ENCODE results near the gene FAM219A.

- TF ChIP-seq BHLHE40 (IDR thresholded peaks at IDR 0.05; ENCODE audit: borderline replicate concordance): no peak
- TF ChIP-seq FOXA1 (IDR thresholded peaks at IDR 0.05): no peak
- no peak for TF ChIP-seq FOXM1 (IDR thresholded peaks at IDR 0.05; ENCODE audit: borderline replicate concordance)
- TF ChIP-seq NFRKB (IDR thresholded peaks at IDR 0.05): no peak
- TF ChIP-seq SP1 (IDR thresholded peaks at IDR 0.05): no peak
- TF ChIP-seq LEF1 (IDR thresholded peaks at IDR 0.05; ENCODE audit: borderline replicate concordance): no peak
- no peak for TF ChIP-seq FOXK2 (IDR thresholded peaks at IDR 0.05)
These were observed 52.2 kb downstream of the FAM219A start for GRCh38 chr9:34406219-34406618.
